ENCODE results near the gene PARD3.
"Not testable (repeated sequence)": the region's sequence is repeated elsewhere in the genome, so short reads cannot be mapped to it uniquely, and the experiment has no call there.

Gene PARD3

DNA sequence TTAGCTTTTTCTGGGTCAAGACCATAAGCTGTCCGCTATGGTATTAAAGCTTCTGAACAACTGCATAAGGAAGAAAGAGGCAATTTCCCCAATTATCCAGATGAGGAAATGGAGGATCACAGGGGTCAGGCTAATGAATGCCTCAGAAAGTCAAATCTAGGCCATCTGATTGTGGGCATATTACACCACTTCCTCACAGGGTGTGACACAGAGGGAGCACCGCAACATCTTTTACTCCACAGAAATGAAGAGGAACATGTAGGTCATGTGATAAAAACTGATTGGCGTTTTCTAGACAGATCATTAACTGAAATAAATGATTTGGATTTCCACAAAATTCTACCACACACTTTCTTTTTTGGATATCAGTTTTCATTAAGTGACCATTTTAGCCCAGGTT, 384.4 kb downstream of the PARD3 start:
- H3K4me3 ChIP-seq (ENCODE audit: low read depth, low read length), result no peak overlapping the region
- DNase-seq (ENCODE audit: low read depth), result no peak

DNA sequence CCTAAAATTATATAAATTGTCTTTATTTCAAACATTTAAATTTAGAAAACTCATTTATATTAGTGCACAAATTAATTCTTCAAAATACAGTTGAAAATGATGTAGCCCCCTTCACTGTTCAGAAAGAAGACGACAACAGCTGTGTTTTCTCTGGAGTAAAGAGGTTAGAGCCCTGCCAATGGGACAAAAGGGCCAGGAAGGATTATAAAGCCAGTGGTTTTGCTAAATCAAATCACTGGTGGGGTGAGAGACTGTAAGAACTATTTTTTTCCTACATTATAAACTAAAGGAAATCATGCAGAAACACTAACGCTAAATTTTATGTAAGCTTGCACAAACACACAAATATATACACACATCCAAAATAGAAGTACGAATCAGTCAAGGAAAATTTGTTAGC, 386.6 kb downstream of the PARD3 start:
- no peak overlapping the region for H3K4me3 ChIP-seq (ENCODE audit: low read depth, low read length)
- no peak for TF ChIP-seq CTCF (IDR thresholded peaks at IDR 0.05; ENCODE audit: low read depth, low read length, missing control alignments)
- no peak for DNase-seq (ENCODE audit: low read depth)

More for the DNA sequence above, 384.4 kb downstream of the PARD3 start:
- no peak for TF ChIP-seq CTCF (IDR thresholded peaks at IDR 0.05; ENCODE audit: low read depth, low read length, missing control alignments)

- H3K4me3 ChIP-seq (ENCODE audit: low read depth, low read length), result no peak overlapping the region
- no peak for TF ChIP-seq CTCF (IDR thresholded peaks at IDR 0.05; ENCODE audit: low read depth, low read length, missing control alignments)
- no peak for DNase-seq (ENCODE audit: low read depth)
These were observed 387.2 kb downstream of the PARD3 start for GRCh38 chr10:34427911-34428216.

DNA sequence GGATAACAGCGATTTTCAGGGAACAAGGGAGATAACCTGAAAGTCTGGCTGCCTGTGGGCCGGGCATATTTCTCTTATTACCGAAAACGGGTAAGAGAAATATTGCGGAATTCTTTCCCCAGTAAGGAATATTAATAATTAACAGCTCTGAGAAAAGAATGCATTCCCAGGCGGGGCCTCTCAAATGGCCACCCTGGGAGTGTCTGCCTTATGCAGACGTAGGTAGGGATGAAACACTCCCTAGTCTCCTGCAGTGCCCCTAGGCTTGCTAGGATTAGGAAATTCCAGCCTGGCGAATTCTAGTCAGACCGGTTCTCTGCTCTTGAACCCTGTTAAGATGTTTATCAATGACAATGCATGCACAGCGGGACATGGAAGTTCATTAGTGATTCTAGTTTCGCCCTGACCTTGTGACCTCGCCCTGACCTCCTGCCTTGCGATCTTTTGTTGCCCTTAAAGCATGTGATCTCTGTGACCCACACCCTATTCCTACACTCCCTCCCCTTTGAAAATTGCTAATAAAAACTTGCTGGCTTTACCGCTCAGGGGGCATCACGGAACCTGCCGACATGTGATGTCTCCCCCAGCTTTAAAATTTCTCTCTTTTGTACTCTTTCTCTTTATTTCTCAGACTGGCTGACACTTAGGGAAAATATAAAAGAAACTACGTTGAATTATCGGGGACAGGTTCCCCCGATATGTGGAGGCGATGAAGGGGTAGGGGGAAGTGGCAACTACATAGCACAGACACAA, 387.8 kb downstream of the PARD3 start:
- DNase-seq (ENCODE audit: low read depth); H3K4me3 ChIP-seq (ENCODE audit: low read depth, low read length): not testable (repeated sequence)

- H3K4me3 ChIP-seq (ENCODE audit: low read depth, low read length), result not testable (repeated sequence)
These were observed 388.4 kb downstream of the PARD3 start for GRCh38 chr10:34426538-34427157.

DNA sequence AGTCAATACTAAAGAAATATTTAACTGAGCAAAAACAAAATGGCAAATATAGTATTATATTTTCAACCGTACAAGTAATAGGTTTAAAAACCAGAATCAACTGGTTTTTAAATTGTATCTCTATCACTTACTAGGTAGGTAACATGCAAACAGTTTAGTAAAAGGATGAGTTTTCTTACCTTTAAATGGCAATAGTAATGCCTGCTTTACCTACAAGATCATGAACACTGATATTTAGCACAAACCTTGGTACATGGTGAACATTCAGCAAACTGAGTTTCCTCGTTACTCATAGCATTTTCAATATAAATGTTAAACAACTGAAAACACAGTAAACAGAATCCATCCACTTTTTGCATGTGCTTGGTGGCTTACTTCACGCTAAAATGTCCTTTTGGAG, 389.1 kb downstream of the PARD3 start:
- no peak for DNase-seq (ENCODE audit: low read depth)
- no peak overlapping the region for H3K4me3 ChIP-seq (ENCODE audit: low read depth, low read length)
- TF ChIP-seq CTCF (IDR thresholded peaks at IDR 0.05; ENCODE audit: low read depth, low read length, missing control alignments), result no peak

More at GRCh38 chr10:34426538-34427157, 388.4 kb downstream of the PARD3 start:
- not testable (repeated sequence) for DNase-seq (ENCODE audit: low read depth)

GRCh38 chr10:34423673-34424625, 391.1 kb downstream of the PARD3 start:
- H3K4me3 ChIP-seq (ENCODE audit: low read depth, low read length), result no peak overlapping the region
- TF ChIP-seq CTCF (IDR thresholded peaks at IDR 0.05; ENCODE audit: low read depth, low read length, missing control alignments), result no peak

More at GRCh38 chr10:34423673-34424625, 391.1 kb downstream of the PARD3 start:
- DNase-seq (ENCODE audit: low read depth), result no peak

All from GM12864 (cell line).